K562 (cell line): ENCODE data around the gene TRDN. TPM values are rescaled to one million over a fixed set of nuclear protein-coding genes. Genes with fewer than 3 reads are reported as not detected.

Experiments
- ATAC-seq: fragments of 200-7000 bp; cut with Tn5 transposase; 3 replicates; pipeline ENCODE4 v1.9.1; 2020; ENCODE audit warnings: moderate library complexity
- BruUV-seq: library from RNA; stranded (reverse); fragments of 400-500 nt; replicated peaks from 2 replicates; lab custom pipeline; 2021; lab: Mats Ljungman, UMichigan
- CTCF ChIA-PET: fragments of 300-600 bp; formaldehyde crosslinking; extraction: SDS; loops from one replicate; lab custom pipeline; 2021; ENCODE audit warnings: low intra/inter-chr PET ratio; lab: Yijun Ruan, JAX
- POLR2A ChIA-PET: fragments of 300-600, 350-650 bp; sonication (Branson Sonifier 250); formaldehyde crosslinking; extraction: SDS; loops from one replicate; lab custom pipeline; 2021; ENCODE audit warnings: antibody characterized with exemption, inconsistent platforms; lab: Yijun Ruan, JAX
- DNase-seq, 4 experiments: peaks; one replicate each; pipeline versions ENCODE4 v3.0.0 to v3.0.0-alpha.2; 2011 to 2018; ENCODE audit warnings: low spot score in 3 of 4, mixed read lengths in 3 of 4; ENCODE audit errors: extremely low read depth in 1 of 4
- FAIRE-seq: peaks from 2 replicates; lab custom pipeline; 2011; peaks lifted over from hg19 to GRCh38; lab: Jason Lieb, UNC
- H2AFZ ChIP-seq: 2 replicates; pipeline ENCODE4 v1.6.0; 2011; ENCODE audit warnings: low read depth, low read length, control low read depth, inconsistent platforms
- H3K27ac ChIP-seq: fragments of 200-600 bp; 3 replicates; pipeline ENCODE4 v1.8.0; 2011; ENCODE audit warnings: low read depth, mild to moderate bottlenecking, control low read depth, inconsistent platforms, low read length, moderate library complexity, mixed read lengths; ENCODE audit errors: extremely low read depth
- H3K27me3 ChIP-seq, 2 experiments: fragments of 300-600 bp in 1 of 2; 2 replicates in 1 of 2; 3 replicates in 1 of 2; pipeline versions ENCODE4 v1.6.0 to v1.8.0; 2011; ENCODE audit warnings: inconsistent platforms in 2 of 2, low read length in 2 of 2, mild to moderate bottlenecking in 1 of 2, mixed read lengths in 1 of 2, moderate library complexity in 1 of 2; ENCODE audit not compliant: control insufficient read depth in 2 of 2, insufficient read depth in 2 of 2
- H3K36me3 ChIP-seq: fragments of 300-600 bp; 3 replicates; pipeline ENCODE4 v1.8.0; 2011; ENCODE audit warnings: mild to moderate bottlenecking, low read length, inconsistent platforms; ENCODE audit not compliant: control insufficient read depth, insufficient read depth
- H3K4me1 ChIP-seq, 2 experiments: fragments of 200-600 bp in 1 of 2; replicated peaks in 1 of 2; 2 replicates in 1 of 2; 3 replicates in 1 of 2; pipeline versions ENCODE4 v1.5.1 to v1.8.0; 2011; ENCODE audit warnings: inconsistent platforms in 2 of 2, low read length in 2 of 2, mild to moderate bottlenecking in 1 of 2, mixed read lengths in 1 of 2, moderate library complexity in 1 of 2; ENCODE audit not compliant: control insufficient read depth in 2 of 2, insufficient read depth in 2 of 2
- H3K4me2 ChIP-seq: 2 replicates; pipeline ENCODE4 v1.6.1; 2011; ENCODE audit warnings: low read length, control low read depth, inconsistent platforms, mixed read lengths; ENCODE audit not compliant: insufficient read depth
- H3K4me3 ChIP-seq: fragments of 200-600 bp; sonication (generic), shearing (Covaris generic); 2 replicates; pipeline ENCODE4 v1.5.1; 2016; ENCODE audit warnings: control low read depth, inconsistent platforms
- H3K79me2 ChIP-seq: fragments of 200-600 bp; 3 replicates; pipeline ENCODE4 v1.8.0; 2011; ENCODE audit warnings: low read length, inconsistent platforms; ENCODE audit not compliant: control insufficient read depth, insufficient read depth
- H3K9ac ChIP-seq, 2 experiments: 2 replicates each; pipeline versions ENCODE4 v1.6.0 to v1.6.1; 2011; ENCODE audit warnings: low read depth in 2 of 2, low read length in 2 of 2, control low read depth in 1 of 2, inconsistent platforms in 1 of 2, mild to moderate bottlenecking in 1 of 2, mixed read lengths in 1 of 2; ENCODE audit not compliant: insufficient read depth in 1 of 2
- H3K9me1 ChIP-seq: one replicate; pipeline ENCODE4 v1.6.0; 2011; ENCODE audit warnings: inconsistent platforms, mild to moderate bottlenecking, low read length, moderate library complexity; ENCODE audit not compliant: control insufficient read depth, insufficient read depth
- H3K9me3 ChIP-seq: replicated peaks from 2 replicates; pipeline ENCODE4 v1.5.1; 2011; ENCODE audit warnings: low read depth, low read length, inconsistent platforms; ENCODE audit not compliant: control insufficient read depth, insufficient read depth
- H4K20me1 ChIP-seq: replicated peaks from 2 replicates; pipeline ENCODE4 v1.6.1; 2011; ENCODE audit warnings: low read length, inconsistent platforms, mixed read lengths; ENCODE audit not compliant: control insufficient read depth, insufficient read depth
- CBX2 ChIP-seq: fragments of 200-600 bp; sonication (generic); IDR thresholded peaks from one replicate; pipeline ENCODE4 v1.6.1; 2012; ENCODE audit warnings: mild to moderate bottlenecking, low read length, inconsistent platforms; ENCODE audit not compliant: insufficient read depth, poor library complexity, severe bottlenecking
- CEBPZ ChIP-seq: fragments of 150-350 bp; IDR thresholded peaks from 2 replicates; pipeline ENCODE4 v1.6.1; 2014; ENCODE audit warnings: low read depth, mild to moderate bottlenecking, low read length, borderline replicate concordance
- COPS2 ChIP-seq: fragments of 450-650 bp; conservative IDR thresholded peaks from 2 replicates; pipeline ENCODE4 v1.6.1; 2016; ENCODE audit warnings: mild to moderate bottlenecking, moderate library complexity
- FOXP1 ChIP-seq: sonication (generic); formaldehyde crosslinking; IDR thresholded peaks from 2 replicates; pipeline ENCODE4 v1.8.0; 2022; ENCODE audit warnings: mild to moderate bottlenecking, missing genetic modification reagents
- KAT7 ChIP-seq: sonication (generic); formaldehyde crosslinking; IDR thresholded peaks from 2 replicates; pipeline ENCODE4 v1.8.0; 2022; ENCODE audit warnings: missing genetic modification reagents, mild to moderate bottlenecking, borderline replicate concordance
- NCOA6 ChIP-seq: fragments of 450-650 bp; IDR thresholded peaks from 2 replicates; pipeline ENCODE4 v1.6.1; 2017; ENCODE audit warnings: mild to moderate bottlenecking
- NONO ChIP-seq, 2 experiments: fragments of 200-400 bp in 1 of 2; fragments of 450-650 bp in 1 of 2; formaldehyde crosslinking in 1 of 2; IDR thresholded peaks; 2 replicates each; pipeline ENCODE4 v1.6.1; 2017; ENCODE audit warnings: low read depth in 2 of 2, mild to moderate bottlenecking in 2 of 2, moderate library complexity in 2 of 2, low read length in 1 of 2
- NR0B1 ChIP-seq: fragments of 450-650 bp; IDR thresholded peaks from one replicate; pipeline ENCODE4 v1.6.1; 2018; ENCODE audit warnings: mild to moderate bottlenecking, moderate library complexity; ENCODE audit not compliant: partially characterized antibody
- STAG1 ChIP-seq: sonication (generic); formaldehyde crosslinking; IDR thresholded peaks from 2 replicates; pipeline ENCODE4 v1.5.0; 2020; ENCODE audit warnings: missing genetic modification reagents, borderline replicate concordance
- U2AF2 ChIP-seq: fragments of 200-400 bp; formaldehyde crosslinking; optimal IDR thresholded peaks from 2 replicates; pipeline ENCODE3; 2017; ENCODE audit warnings: low read depth, mild to moderate bottlenecking, low read length
- XRCC3 ChIP-seq: fragments of 450-650 bp; IDR thresholded peaks from 2 replicates; pipeline ENCODE4 v1.6.1; 2017; ENCODE audit warnings: mild to moderate bottlenecking, moderate library complexity
- WGBS: fragments of 100-300 bp; shearing (Covaris generic); methylation state at CpG from one replicate; pipeline ENCODE4 v1.1.6; 2016; ENCODE audit warnings: low coverage, mixed read lengths; ENCODE audit not compliant: insufficient coverage; ENCODE audit errors: missing lambda C conversion rate; 5-methylcytosine and 5-hydroxymethylcytosine counted together
- in situ Hi-C: fragments of 300-500 bp; cut with MboI; formaldehyde crosslinking; loops from 4 replicates; pipeline ENCODE4 v1.15.0; 2018; ENCODE audit warnings: inconsistent platforms, mixed read lengths
- intact Hi-C: fragments of 100-400 bp; cut with micrococcal nuclease; formaldehyde crosslinking; loops from 2 replicates; pipeline ENCODE4 v1.14.2; 2022
- polyA plus RNA-seq, 8 experiments: library from polyadenylated mRNA; depleted of rRNA in 4 of 8; stranded (reverse) in 5 of 8; unstranded in 3 of 8; fragments of >200 nt; fragmentation: Nextera tagmentation in 2 of 8; fragmentation: Illumina TruSeq in 1 of 8; extraction: Ambion mirVana in 2 of 8; extraction: Trizol in 1 of 8; gene quantifications; 2 replicates each; pipeline versions ENCODE4 v1.2.1 to v1.2.3, GENCODE V29; 2011 to 2014; ENCODE audit warnings: inconsistent platforms in 1 of 8, missing spikeins in 1 of 8
- total RNA-seq, 7 experiments: library from RNA; depleted of rRNA in 6 of 7; stranded (reverse); fragments of >200 nt in 6 of 7; fragmentation: Illumina TruSeq in 2 of 7; extraction: Trizol in 2 of 7; gene quantifications; 2 replicates each; pipeline versions ENCODE4 v1.2.1 to v1.2.3, GENCODE V29; 2011 to 2021; ENCODE audit warnings: low replicate concordance in 1 of 7

Gene TRDN
- total and polyA plus RNA-seq, 9 of the 15 experiments (the other 6 are each of a cell fraction or from before 2014, with no cell fraction given) = 0.05 to 0.50 (median 0.16) TPM

GRCh38 chr6:123211777-123212545 is 424.8 kb downstream of the TRDN start (continued):
- TF ChIP-seq NR0B1 (no peak), NCOA6 (no peak), STAG1 (CRISPR knock-in tag) (no peak), XRCC3 (no peak)

- 10% methylated on average over 2 of the region's 2 CpGs for WGBS
- Histone ChIP-seq H3K9me3 (no peaks in the 10 kb centered on the region), H3K27me3 (no peaks in the 10 kb centered on the region), H3K4me1 (no peaks in the 10 kb centered on the region), H3K4me3 (no peak overlapping the region), H3K36me3 (no peaks in the 10 kb centered on the region), H3K9me1 (no peaks in the 10 kb centered on the region), H3K79me2 (no peaks in the 10 kb centered on the region), H3K4me2 (no peak overlapping the region), H3K9ac (no peak overlapping the region), H4K20me1 (no peaks in the 10 kb centered on the region), H3K27ac (no peak overlapping the region), H2AFZ (no peak overlapping the region)
- CTCF ChIA-PET = no interaction called here
- ATAC-seq = no peak
- DNase-seq = no peak
- FAIRE-seq = no peak
- TF ChIP-seq U2AF2 (no peak), KAT7 (CRISPR knock-in tag) (no peak), COPS2 (no peak), CEBPZ (no peak), NONO (IDR thresholded peaks at IDR 0.05; ENCODE audit: low read depth in 2 of 2, low read length in 1 of 2) (no peak), CBX2 (no peak), FOXP1 (no peak)
- POLR2A ChIA-PET = no interaction called here
- no TSS peak for BruUV-seq
- in situ Hi-C loops = no loop called here
- intact Hi-C loops = no loop called here
These were observed 426.1 kb downstream of the TRDN start for GRCh38 chr6:123210645-123211044.
